GM18520 (cell line): ENCODE results near the gene MAP3K15.

Source experiments
- ATAC-seq: cut with Tn5 transposase; IDR thresholded peaks from one replicate; pipeline ENCODE4 v1.9.1; 2021; ENCODE audit not compliant: unreplicated experiment

MAP3K15 gene

GRCh38 chrX:19349264-19349663, 166.0 kb downstream of the MAP3K15 start:
- no peak for ATAC-seq

- ATAC-seq, result no peak
Measured at GRCh38 chrX:19347916-19348315, 167.4 kb downstream of the MAP3K15 start.

DNA sequence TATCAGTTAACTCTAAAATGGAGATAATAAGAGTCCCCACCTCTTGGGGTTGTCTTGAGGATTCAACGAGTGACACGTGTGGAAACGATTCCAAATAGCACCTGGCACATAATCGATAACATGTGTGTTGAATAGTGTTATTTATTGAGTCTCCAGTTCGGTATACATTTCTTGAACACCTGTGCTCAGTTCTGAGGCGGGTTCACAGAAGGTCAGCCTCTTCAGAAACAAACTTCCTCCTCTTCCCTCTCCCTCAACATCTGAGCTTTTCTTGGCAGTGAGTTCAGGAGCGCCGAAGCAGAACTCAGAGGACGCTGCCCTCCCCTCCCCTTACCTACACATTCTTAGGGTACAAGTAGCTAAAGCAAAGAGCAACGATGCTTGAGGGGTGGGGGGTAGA, 170.6 kb downstream of the MAP3K15 start:
- no peak for ATAC-seq

DNA sequence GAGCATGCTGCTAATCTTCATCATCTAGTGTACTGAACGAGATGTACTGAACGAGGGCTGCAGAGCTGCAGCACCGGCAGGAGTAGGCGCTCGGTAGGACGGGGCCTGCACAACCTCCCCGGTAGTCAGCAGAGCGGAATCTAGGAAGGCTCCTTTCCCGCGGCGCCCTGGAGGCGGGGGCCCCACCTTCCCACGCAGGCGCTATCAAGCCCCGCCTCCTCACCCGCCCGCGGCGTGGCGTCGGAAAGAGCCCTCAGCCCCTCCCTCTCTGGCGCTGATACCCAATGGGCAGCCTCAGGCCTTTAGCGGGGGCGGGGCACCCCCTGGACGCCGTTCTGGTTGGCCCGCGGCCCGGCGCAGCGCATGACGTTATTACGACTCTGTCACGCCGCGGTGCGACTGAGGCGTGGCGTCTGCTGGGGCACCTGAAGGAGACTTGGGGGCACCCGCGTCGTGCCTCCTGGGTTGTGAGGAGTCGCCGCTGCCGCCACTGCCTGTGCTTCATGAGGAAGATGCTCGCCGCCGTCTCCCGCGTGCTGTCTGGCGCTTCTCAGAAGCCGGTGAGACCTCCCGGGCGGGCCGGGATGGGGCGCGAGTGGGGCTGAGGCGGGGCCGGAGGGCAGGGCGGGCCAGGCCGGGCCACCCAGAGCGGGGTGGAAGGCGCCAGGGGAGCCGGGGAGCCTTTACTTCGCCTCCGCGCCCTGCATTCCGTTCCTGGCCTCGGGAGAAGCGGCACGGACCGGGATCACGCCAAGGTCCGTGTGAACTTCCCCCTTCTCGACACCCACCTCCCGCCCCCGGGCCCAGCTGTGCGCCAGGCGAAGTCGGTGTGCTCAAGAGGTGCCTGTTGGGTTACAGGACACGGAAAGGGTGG, 171.5 kb downstream of the MAP3K15 start, which contains the start of gene PDHA1:
Gene PDHA1 (plus strand): TSS at position 393 of the 874 bp plus-strand sequence. CDS start 111 bp downstream, at position 504.
- ATAC-seq, result peak; percentile 99

DNA sequence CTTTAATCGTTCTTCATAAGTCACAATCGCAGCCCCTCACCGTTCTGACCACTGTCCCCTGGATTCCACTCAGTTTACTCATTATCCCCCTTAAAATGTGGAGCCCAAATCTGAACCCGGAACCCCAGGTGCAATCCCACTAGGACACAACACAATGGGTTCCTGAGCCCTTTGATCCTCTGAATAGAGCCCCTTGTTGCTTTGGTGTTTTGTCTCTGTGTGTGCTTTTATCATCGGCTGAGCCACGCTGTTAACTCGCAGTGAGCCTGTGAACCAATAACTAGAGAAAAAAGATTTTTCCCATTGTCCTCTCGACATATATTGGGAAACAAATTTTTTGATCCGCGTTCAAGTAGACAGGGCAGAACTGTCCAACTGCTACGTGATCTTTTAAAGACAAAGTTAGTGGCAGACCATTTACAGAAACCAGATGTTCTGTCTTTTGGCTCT, 172.2 kb downstream of the MAP3K15 start:
- ATAC-seq, result no peak

- no peak for ATAC-seq
Measured at GRCh38 chrX:19342331-19342906, 172.9 kb downstream of the MAP3K15 start.

GRCh38 chrX:19334945-19335626, 180.2 kb downstream of the MAP3K15 start:
- no peak for ATAC-seq

- no peak for ATAC-seq
Measured at GRCh38 chrX:19332983-19333382, 182.3 kb downstream of the MAP3K15 start.

DNA sequence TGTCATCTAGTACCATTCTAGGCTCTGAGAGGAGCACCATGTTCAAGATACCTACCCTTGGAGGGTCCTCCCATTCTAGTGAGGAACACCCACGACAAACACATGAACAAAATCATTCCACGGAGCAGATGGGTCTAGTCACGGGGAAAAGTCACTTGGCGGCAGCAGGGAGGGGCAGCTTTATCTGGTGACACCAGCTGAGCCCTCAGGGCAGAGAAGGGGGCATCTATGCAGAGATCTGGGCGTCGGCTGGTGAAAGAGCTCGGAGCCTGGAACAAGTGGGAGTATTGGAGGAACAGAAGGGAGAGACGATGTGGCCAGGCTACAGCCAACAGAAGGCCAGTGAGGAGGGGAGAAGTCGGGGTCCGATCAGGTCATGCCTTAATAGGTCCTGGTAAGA, 183.5 kb downstream of the MAP3K15 start:
- ATAC-seq, result no peak

GRCh38 chrX:19326567-19326966, 188.7 kb downstream of the MAP3K15 start:
- no peak for ATAC-seq
